ENCODE results near the gene CELF2.

- TF ChIP-seq POLR2AphosphoS5 (IDR thresholded peaks at IDR 0.05; ENCODE audit: low read depth, low read length) = no peak
- TF ChIP-seq TAF1 (IDR thresholded peaks at IDR 0.05; ENCODE audit: borderline replicate concordance, insufficient read depth, low read length) = no peak
- no peak for TF ChIP-seq SIN3A (IDR thresholded peaks at IDR 0.05; ENCODE audit: borderline replicate concordance, insufficient read depth, low read length)
- TF ChIP-seq, protein P1, sequence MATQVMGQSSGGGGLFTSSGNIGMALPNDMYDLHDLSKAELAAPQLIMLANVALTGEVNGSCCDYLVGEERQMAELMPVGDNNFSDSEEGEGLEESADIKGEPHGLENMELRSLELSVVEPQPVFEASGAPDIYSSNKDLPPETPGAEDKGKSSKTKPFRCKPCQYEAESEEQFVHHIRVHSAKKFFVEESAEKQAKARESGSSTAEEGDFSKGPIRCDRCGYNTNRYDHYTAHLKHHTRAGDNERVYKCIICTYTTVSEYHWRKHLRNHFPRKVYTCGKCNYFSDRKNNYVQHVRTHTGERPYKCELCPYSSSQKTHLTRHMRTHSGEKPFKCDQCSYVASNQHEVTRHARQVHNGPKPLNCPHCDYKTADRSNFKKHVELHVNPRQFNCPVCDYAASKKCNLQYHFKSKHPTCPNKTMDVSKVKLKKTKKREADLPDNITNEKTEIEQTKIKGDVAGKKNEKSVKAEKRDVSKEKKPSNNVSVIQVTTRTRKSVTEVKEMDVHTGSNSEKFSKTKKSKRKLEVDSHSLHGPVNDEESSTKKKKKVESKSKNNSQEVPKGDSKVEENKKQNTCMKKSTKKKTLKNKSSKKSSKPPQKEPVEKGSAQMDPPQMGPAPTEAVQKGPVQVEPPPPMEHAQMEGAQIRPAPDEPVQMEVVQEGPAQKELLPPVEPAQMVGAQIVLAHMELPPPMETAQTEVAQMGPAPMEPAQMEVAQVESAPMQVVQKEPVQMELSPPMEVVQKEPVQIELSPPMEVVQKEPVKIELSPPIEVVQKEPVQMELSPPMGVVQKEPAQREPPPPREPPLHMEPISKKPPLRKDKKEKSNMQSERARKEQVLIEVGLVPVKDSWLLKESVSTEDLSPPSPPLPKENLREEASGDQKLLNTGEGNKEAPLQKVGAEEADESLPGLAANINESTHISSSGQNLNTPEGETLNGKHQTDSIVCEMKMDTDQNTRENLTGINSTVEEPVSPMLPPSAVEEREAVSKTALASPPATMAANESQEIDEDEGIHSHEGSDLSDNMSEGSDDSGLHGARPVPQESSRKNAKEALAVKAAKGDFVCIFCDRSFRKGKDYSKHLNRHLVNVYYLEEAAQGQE (IDR thresholded peaks at IDR 0.05; ENCODE audit: insufficient read depth in 1 of 2, low read depth in 2 of 2, low read length in 2 of 2) = no peak
- TF ChIP-seq FOXP2 (optimal IDR thresholded peaks at IDR 0.05; ENCODE audit: borderline replicate concordance, extremely low read depth, extremely low read length, insufficient read depth) = no peak
These were observed 363.8 kb downstream of the CELF2 start for GRCh38 chr10:11381511-11381910.

All from PFSK-1 (cell line).